ENCODE data around the gene PAK4. TPM values are rescaled to one million over a fixed set of nuclear protein-coding genes. Genes with fewer than 3 reads are reported as not detected.

Gene PAK4
- total RNA-seq, 1 donor from 2014 or later = 19.4 TPM

- no peak for DNase-seq (ENCODE audit: extremely low spot score in 2 of 2)
- intact Hi-C loops (cut with DNase I) = no loop called here
- H3K4me3 ChIP-seq = no peak overlapping the region
- no peak for TF ChIP-seq POLR2AphosphoS5 (IDR thresholded peaks at IDR 0.05; ENCODE audit: insufficient read depth in 1 of 2, low read depth in 1 of 2)
- no peak for TF ChIP-seq POLR2A (IDR thresholded peaks at IDR 0.05)
- no peak for TF ChIP-seq CTCF (IDR thresholded peaks at IDR 0.05)
- peaks cover 26% of the 10 kb centered on the region for H3K4me1 ChIP-seq
- H3K27me3 ChIP-seq = no peaks in the 10 kb centered on the region
- H3K27ac ChIP-seq = no peak overlapping the region
- no peaks in the 10 kb centered on the region for H3K9me3 ChIP-seq
- peaks cover 0 to 47% of the 10 kb centered on the region in 2 donors for H3K36me3 ChIP-seq
These were observed 45.0 kb downstream of the PAK4 start for GRCh38 chr19:39170386-39171231.

GRCh38 chr19:39171479-39172465, 46.2 kb downstream of the PAK4 start:
- no peak overlapping the region for H3K4me3 ChIP-seq
- no peaks in the 10 kb centered on the region for H3K27me3 ChIP-seq
- peaks cover 14% of the 10 kb centered on the region for H3K4me1 ChIP-seq
- peaks cover 0 to 56% of the 10 kb centered on the region in 2 donors for H3K36me3 ChIP-seq
- no peak for TF ChIP-seq POLR2A (IDR thresholded peaks at IDR 0.05)
- no peak for TF ChIP-seq POLR2AphosphoS5 (IDR thresholded peaks at IDR 0.05; ENCODE audit: insufficient read depth in 1 of 2, low read depth in 1 of 2)
- no peak for TF ChIP-seq CTCF (IDR thresholded peaks at IDR 0.05)
- no peak for DNase-seq (ENCODE audit: extremely low spot score in 2 of 2)
- intact Hi-C loops (cut with DNase I) = no loop called here
- no peaks in the 10 kb centered on the region for H3K9me3 ChIP-seq
- no peak overlapping the region for H3K27ac ChIP-seq

- peaks cover 0 to 67% of the 10 kb centered on the region in 2 donors for H3K36me3 ChIP-seq
- TF ChIP-seq POLR2AphosphoS5 (IDR thresholded peaks at IDR 0.05; ENCODE audit: insufficient read depth in 1 of 2, low read depth in 1 of 2) = no peak
- TF ChIP-seq CTCF (IDR thresholded peaks at IDR 0.05) = no peak
- TF ChIP-seq POLR2A (IDR thresholded peaks at IDR 0.05) = no peak
- H3K9me3 ChIP-seq = no peaks in the 10 kb centered on the region
- peaks cover 3% of the 10 kb centered on the region for H3K4me1 ChIP-seq
- H3K27ac ChIP-seq = no peak overlapping the region
- intact Hi-C loops (cut with DNase I) = no loop called here
- no peaks in the 10 kb centered on the region for H3K27me3 ChIP-seq
- DNase-seq (ENCODE audit: extremely low spot score in 2 of 2) = no peak
- H3K4me3 ChIP-seq = no peak overlapping the region
These were observed 47.3 kb downstream of the PAK4 start for GRCh38 chr19:39172700-39173501.

GRCh38 chr19:39173502-39173991, 48.0 kb downstream of the PAK4 start:
- TF ChIP-seq POLR2A (IDR thresholded peaks at IDR 0.05) (no peak), CTCF (IDR thresholded peaks at IDR 0.05) (no peak), POLR2AphosphoS5 (IDR thresholded peaks at IDR 0.05; ENCODE audit: insufficient read depth in 1 of 2, low read depth in 1 of 2) (no peak)
- peaks cover 0 to 74% of the 10 kb centered on the region in 2 donors for H3K36me3 ChIP-seq
- H3K9me3 ChIP-seq = no peaks in the 10 kb centered on the region
- no peak overlapping the region for H3K4me3 ChIP-seq
- intact Hi-C loops (cut with DNase I) = no loop called here
- no peak overlapping the region for H3K27ac ChIP-seq
- no peak for DNase-seq (ENCODE audit: extremely low spot score in 2 of 2)
- no peaks in the 10 kb centered on the region for H3K4me1 ChIP-seq
- H3K27me3 ChIP-seq = no peaks in the 10 kb centered on the region

All from vagina (tissue), 2 donors.